Stimulated activated CD4-positive, alpha-beta T cell treated with anti-CD3 and anti-CD28 coated beads, TNF-alpha, amount 100 ng/mL, for 4 hours (primary cell): ENCODE data around the gene AGAP1.

Experiments
- DNase-seq, 3 experiments: peaks; one replicate each; pipeline ENCODE4 v3.0.0-alpha.2; 2020; ENCODE audit warnings: low read depth in 3 of 3

Gene AGAP1

GRCh38 chr2:235690809-235691450 is 197.1 kb downstream of the AGAP1 start:
- DNase-seq, result no peak

GRCh38 chr2:235692076-235692475 is 198.2 kb downstream of the AGAP1 start:
- DNase-seq, result no peak

GRCh38 chr2:235692671-235693171 is 198.9 kb downstream of the AGAP1 start:
- DNase-seq, result no peak

GRCh38 chr2:235693279-235693678 is 199.4 kb downstream of the AGAP1 start:
- no peak for DNase-seq

- no peak for DNase-seq
These were observed 201.1 kb downstream of the AGAP1 start for GRCh38 chr2:235694721-235695601.

GRCh38 chr2:235695602-235695895 is 201.7 kb downstream of the AGAP1 start:
- DNase-seq, result no peak

GRCh38 chr2:235697041-235697440 is 203.2 kb downstream of the AGAP1 start:
- no peak for DNase-seq

GRCh38 chr2:235698028-235698427 is 204.2 kb downstream of the AGAP1 start:
- no peak for DNase-seq

GRCh38 chr2:235698491-235698890 is 204.6 kb downstream of the AGAP1 start:
- no peak for DNase-seq

GRCh38 chr2:235699576-235699975 is 205.7 kb downstream of the AGAP1 start:
- no peak for DNase-seq

- DNase-seq, result no peak
These were observed 207.6 kb downstream of the AGAP1 start for GRCh38 chr2:235701206-235701981.

- DNase-seq, result no peak
These were observed 208.3 kb downstream of the AGAP1 start for GRCh38 chr2:235702186-235702585.

- DNase-seq, result no peak
These were observed 210.0 kb downstream of the AGAP1 start for GRCh38 chr2:235703711-235704295.

GRCh38 chr2:235705296-235705695 is 211.5 kb downstream of the AGAP1 start:
- no peak for DNase-seq

GRCh38 chr2:235706506-235706905 is 212.7 kb downstream of the AGAP1 start:
- no peak for DNase-seq

GRCh38 chr2:235707411-235708096 is 213.7 kb downstream of the AGAP1 start:
- DNase-seq, result no peak

- DNase-seq, result no peak
These were observed 215.4 kb downstream of the AGAP1 start for GRCh38 chr2:235709124-235709813.

- DNase-seq, result no peak
These were observed 216.4 kb downstream of the AGAP1 start for GRCh38 chr2:235709969-235710879.

GRCh38 chr2:235710933-235711332 is 217.1 kb downstream of the AGAP1 start:
- no peak for DNase-seq

- DNase-seq, result no peak
These were observed 217.7 kb downstream of the AGAP1 start for GRCh38 chr2:235711527-235711926.
